ENCODE data around the gene TBCD.
"Not testable (repeated sequence)": the region's sequence is repeated elsewhere in the genome, so short reads cannot be mapped to it uniquely, and the experiment has no call there.

TBCD gene

DNA sequence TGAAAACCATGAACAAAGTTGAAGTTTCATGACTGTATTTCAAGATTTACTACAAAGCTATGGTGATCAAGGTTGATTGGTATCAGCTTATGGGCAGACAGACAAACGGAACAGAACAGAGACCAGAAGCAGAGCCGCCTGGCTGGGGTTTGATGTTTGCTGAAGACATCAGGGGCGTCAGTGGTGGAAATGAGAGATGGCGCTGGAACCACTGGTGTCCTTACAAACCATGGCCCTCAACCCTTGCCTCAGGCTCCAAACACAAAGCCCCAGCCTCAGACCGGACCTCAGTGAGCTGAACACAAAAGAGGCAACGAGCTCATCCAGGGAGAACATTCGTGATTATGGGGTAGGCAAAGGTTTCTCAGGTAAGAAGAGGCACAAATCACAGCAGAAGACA lies 214.6 kb downstream of the TBCD start:
- H3K4me3 ChIP-seq (ENCODE audit: low read depth, low read length): no peak overlapping the region
- DNase-seq (ENCODE audit: low read depth): no peak

DNA sequence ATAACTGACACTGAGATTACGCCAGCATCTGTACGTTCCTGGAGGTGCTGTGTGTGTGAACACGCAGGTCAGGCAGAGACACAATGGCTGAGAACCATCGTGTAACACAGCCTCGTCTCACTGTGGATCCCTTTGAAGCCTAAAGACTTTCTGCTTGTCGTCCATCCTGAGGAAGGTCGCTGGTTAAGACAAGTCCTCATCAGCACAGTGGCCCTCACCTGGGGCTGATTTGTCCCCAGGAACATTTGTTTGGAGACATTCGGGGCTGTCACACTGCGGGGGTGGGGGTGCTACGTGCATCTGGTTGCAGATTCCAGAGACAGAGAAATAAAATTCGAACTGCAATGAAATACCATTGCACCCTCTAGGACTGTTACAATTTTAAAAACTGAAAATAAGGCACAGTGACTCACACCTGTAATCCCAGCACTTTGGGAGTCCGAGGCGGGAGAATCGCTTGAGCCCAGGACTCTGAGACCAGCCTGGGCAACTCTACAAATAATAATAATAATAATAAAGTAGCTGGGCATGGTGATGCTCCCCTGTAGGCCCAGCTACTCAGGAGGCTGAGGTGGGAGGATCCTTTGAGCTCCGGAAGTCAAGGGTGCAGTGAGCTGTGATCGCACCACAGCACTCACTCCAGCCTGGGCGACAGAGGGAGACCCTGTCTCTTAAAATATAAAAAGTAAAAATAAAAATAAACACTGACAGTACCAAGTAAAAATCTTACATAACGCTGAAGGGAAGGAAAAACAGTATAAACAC lies 215.6 kb downstream of the TBCD start:
- no peak for DNase-seq (ENCODE audit: low read depth)
- no peak overlapping the region for H3K4me3 ChIP-seq (ENCODE audit: low read depth, low read length)

DNA sequence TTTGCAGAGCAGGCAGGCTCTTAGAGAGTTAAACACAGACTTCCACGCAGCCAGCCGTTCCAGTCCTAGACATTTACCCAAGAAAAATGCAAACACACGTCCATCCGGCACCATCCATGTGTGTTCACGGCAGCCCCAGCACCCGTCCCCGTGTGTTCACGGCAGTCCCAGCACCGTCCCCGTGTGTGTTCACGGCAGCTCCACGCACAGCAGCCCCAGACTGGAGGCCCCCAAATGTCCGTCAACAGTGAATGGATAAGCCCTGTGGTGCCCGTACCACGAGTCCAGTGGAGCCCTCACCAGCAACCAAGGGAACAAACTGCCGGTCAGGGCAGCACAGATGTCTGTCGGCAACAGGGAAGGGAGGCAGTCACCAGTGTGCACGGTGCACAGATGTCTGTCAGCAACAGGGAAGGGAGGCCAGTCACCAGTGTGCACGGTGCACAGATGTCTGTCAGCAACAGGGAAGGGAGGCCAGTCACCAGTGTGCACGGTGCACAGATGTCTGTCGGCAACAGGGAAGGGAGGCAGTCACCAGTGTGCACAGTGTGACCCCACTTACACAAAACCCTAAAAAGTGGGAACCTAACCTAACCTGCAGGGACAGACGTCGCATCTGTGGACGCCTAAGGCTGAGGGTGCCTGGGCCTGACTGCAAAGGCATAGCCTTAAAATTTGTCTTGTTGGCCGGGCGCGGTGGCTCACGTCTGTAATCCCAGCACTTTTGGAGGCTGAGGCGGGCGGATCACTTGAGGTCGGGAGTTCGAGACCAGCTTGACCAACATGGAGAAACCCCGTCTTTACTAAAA lies 216.4 kb downstream of the TBCD start:
- DNase-seq (ENCODE audit: low read depth); H3K4me3 ChIP-seq (ENCODE audit: low read depth, low read length): not testable (repeated sequence)

DNA sequence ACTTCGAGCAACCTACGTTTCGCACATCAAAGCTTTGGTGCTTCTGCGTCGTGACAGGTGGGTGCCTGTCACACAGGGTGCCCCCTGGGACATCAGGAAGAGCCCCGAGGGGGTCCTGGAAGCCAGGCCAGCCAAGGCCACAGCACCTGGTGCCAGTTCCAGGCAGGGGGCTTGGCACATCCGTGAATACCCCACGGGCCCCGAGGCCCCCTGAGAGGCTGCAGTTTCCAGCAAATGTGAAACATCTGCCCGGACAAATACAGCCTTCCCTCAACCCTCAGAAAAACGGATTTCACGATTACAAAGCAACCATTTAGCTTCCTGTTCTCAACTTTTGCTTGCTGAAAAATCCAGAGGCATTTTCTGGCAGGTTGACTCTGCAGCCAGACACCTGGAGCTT lies 218.2 kb downstream of the TBCD start:
- no peak for DNase-seq (ENCODE audit: low read depth)

DNA sequence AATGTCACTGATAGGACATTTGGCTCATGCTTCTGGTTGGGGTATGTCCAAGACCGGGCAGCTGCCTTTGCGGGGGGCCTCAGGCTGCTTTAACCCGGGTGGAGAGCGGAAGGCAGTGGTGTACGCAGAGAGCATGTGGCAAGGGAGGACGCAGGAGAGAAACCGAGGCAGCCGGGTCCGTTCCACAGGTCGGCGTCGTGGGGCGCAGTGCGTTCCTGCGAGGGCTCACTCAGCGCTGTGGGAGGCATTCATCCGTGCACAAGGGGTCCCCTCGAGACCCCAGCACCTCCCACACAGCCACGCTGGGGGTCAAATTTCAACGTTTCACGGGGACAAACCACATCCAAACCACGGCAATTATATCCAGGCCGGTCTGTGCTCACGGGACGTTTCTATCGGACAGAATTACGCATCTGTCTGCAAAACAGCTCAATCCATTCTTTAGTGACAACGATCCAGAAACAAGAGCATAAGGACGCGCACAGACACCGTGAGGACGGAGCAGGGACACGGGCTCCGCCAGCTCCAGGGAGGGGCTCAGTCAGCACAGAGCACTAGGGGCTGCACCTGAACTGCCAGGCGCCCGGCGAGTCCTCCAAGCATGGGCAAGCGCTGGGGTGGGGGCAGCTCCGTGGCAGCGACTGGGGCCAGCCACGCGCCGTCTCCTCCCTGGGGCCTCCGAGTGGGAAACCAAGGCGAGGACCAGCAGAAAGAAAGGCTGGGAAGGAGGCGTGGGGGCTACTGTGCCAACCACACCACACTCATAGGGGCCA lies 219.1 kb downstream of the TBCD start:
- H3K4me3 ChIP-seq (ENCODE audit: low read depth, low read length): no peak overlapping the region
- DNase-seq (ENCODE audit: low read depth): no peak

More for the DNA sequence above, 218.2 kb downstream of the TBCD start:
- no peak overlapping the region for H3K4me3 ChIP-seq (ENCODE audit: low read depth, low read length)

DNA sequence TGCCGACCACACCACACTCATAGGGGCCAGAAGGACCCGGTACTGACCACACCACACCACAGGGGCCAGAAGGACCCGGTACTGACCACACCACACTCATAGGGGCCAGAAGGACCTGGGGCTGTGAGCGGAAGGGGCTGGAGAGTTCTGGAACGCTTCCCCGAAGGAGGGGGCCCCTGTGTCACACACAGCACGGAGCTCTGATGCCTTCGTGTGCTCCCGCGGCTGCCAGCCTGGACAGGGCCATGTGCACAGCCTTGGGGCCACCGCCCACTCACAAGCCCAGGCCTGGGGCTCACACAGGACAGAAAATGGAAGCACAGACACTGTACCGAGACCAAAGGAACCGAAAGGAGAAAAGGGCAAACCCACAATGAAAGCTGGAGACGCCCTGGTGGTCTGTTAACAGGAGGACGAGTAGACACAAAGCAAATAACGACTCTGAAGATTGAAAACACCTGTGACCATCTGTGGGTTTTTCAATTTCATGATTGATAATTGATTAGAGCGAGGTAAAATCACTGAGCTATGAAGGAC lies 221.0 kb downstream of the TBCD start:
- no peak for DNase-seq (ENCODE audit: low read depth)
- no peak overlapping the region for H3K4me3 ChIP-seq (ENCODE audit: low read depth, low read length)

DNA sequence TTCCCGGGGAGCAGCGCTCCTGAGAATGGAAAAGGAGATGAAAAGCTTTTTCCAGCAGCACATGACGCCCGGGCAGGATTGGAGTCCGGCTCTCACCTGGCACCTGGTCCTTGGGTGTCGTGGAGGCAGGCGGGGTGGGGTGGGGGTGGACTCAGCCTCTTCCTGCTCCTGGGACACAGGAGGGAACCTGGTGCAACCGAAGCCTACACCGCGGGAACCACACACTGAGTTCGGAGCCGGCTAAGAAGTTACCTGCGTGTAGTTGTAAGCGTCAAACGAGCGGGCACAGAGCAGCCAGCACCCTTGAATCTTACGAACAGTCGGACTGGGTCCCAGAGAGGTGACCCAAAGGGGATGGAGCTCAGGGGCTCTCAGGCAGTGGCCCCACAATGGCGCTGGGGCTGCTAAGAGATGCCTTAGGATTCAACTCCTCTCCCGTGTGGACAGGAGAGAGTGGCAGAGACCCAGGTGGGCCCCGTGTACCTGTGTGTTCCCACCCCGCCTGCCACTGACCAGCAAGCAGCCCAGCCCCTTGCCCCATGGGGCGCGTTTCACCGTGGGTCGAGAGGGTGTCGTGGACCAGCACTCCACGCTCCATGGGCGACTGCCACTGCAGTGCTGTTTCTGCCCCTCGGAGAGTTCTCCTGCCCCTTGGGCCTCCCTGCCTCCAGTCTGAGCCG lies 221.7 kb downstream of the TBCD start:
- no peak overlapping the region for H3K4me3 ChIP-seq (ENCODE audit: low read depth, low read length)
- DNase-seq (ENCODE audit: low read depth): no peak

DNA sequence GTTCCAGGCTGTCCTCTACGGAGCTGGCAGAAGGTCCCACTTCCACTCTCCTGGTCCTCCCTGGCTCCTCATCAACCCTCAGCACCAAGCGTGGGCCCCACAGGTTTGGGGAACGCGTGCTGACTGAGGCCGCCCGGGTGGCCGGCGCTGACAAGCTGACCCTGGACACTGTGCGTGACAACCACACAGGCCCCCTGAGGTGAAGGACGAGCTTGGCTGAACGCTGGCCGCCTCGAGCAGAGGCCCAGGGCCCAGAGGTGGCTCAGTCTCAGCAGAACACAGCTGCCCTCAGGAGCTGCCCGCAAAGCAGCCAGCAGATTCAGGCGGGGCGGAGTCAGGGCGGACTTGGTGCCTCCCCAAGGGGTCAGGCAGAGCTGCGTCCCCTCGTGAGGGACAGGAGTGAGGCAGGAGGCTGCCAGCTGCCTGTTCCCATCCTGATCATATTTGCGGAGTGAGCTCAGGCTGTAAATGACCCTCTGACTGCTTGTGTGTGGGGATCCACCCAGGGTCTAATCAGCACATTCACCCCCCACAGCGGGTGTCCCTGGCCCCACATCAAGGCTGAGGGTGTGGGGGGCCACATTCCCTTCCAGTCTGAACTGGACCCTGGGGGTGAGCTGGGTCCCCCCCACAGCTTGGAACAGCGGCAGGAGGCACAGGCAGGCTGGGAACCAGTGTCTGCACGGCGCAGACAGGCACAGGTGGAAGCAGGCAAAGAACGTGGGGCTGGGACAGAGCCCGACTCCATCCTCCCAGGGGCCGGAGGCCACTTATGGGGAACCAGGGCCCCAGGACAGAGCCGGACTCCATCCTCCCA lies 222.5 kb downstream of the TBCD start:
- DNase-seq (ENCODE audit: low read depth): no peak
- no peak overlapping the region for H3K4me3 ChIP-seq (ENCODE audit: low read depth, low read length)

DNA sequence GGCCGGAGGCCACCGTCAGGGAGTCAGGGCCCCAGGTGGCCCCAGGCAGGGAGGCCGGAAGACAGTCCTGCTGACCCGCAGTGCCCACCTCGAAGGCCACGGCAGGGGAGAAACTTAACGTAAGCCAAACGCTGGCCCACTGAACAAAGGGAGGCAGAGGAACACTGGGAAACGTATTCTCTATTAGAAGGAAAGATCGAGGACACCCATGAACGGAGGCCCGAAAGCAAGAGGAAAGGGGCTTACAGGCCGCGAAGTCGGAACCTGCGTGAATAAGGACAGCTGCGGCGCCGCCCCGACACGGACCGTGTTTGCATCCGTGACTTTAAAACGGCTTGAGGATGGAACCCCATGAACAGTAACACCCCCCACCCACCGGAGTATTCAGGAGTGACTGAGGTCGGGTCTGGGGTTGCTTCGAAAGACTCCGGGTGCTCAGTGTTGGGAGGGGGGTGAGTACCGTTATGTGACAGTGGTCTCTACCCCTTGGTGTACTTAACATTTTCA lies 225.2 kb downstream of the TBCD start:
- DNase-seq (ENCODE audit: low read depth): no peak
- no peak overlapping the region for H3K4me3 ChIP-seq (ENCODE audit: low read depth, low read length)

DNA sequence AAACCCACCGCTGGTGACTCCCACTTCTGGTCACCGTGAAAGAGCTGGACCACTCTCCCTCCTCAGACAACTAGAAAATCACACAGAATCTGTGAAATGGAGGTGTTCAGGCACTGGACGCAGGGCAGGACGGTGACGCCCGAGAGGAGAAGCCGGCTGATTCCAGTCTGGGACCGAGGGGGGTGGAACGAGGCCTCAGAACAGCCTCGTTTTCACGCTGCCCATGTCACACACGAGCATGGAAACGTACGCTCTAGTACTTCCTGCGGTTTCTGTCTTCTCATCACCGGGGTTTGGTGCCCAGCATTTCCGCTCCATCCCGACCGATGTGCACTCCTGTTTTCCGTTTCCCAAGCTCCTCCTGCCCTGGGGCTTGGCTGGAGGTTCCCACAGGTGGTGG lies 225.7 kb downstream of the TBCD start:
- no peak overlapping the region for H3K4me3 ChIP-seq (ENCODE audit: low read depth, low read length)
- DNase-seq (ENCODE audit: low read depth): no peak

DNA sequence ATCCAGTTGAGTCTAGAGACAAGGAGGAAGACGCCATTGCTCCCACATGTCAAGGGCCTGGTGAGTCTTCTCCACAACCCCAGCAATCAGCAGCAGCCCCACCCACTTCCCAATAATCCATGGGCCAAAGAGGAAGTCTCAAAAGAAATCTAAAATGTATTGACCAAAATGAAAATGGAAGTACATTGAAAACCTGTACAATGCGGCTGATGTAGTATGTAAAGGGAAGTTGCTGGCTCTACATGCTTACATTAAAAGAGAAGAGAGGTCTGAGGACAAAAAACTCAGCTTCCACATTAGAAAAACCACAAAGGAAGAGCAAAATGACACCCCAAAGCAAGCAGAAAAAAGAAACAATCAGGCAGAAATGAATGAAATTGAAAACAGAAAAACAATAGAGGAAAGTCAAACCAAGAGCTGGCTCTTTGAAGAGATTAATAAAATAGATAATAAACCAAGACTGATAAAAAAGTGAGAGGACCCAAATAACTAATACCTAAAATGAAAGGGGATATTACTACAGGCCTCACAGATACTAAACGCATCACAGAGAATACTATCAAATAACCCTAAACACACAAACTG lies 227.0 kb downstream of the TBCD start:
- H3K4me3 ChIP-seq (ENCODE audit: low read depth, low read length): no peak overlapping the region
- no peak for DNase-seq (ENCODE audit: low read depth)

DNA sequence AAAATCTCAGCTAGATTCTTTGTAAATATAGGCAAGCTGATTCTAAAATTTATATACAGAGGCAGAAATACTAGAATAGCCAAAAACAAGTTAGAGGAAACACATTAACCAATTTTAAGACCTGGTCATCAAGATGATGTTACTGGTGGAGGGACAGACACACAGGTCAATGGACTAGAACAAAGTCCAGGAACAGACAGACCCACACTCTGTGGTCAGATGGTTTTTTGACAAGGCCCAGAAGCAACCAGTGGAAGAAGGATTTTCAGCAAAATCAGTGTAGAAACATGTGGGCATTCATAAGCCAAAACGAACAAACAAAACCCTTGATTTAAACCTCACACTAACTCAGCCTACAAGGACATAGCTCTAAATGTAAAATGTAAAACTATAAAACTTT lies 227.9 kb downstream of the TBCD start:
- DNase-seq (ENCODE audit: low read depth): no peak

DNA sequence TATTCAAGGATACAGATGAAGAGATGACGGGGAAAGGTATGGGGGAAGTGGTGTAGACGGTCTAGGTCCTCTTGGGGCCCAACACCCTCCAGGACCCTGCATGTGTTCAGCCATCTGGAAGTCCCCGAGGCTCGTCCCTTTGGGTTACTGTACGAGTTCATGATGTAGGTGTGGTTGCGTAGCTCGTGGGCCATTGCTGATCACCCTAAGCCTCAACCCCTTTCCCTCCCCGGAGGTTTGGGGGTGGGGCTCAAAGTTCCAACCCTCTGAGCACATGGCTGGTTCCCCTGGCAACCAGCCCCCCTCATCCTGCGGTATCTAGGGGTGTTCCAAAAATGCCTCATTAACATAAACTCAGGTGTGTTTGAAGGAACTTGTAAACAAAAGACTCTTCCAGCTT lies 228.8 kb downstream of the TBCD start:
- no peak for DNase-seq (ENCODE audit: low read depth)
- no peak overlapping the region for H3K4me3 ChIP-seq (ENCODE audit: low read depth, low read length)

More for the DNA sequence above, 227.9 kb downstream of the TBCD start:
- no peak overlapping the region for H3K4me3 ChIP-seq (ENCODE audit: low read depth, low read length)

DNA sequence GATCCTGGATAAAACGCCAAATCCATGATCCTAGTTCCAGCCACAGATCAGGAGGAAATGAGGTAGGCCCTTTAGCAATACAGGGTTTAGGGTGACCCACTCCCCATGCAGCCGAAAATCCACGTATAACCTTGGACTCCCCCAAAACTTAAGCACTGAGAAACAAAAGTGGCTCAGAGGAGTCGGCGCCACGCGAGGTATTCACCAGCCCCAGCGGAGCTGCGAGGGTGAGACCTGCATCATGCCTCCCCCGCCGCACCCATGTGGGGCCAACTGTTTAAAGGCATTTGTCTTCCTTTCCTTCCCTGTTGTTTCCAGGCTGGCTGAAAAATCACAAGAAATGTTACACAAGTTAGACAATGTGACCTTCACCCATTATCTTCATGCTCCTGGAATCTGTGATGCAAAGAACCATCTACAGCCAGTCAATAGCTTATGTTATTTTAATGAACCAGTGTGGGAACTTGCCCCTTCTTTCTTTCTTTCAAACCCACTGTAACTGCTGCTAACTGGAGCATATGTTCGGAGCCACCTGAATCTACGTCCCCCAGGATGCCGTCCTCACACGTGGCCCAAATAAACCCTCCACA lies 229.4 kb downstream of the TBCD start:
- H3K4me3 ChIP-seq (ENCODE audit: low read depth, low read length): no peak overlapping the region
- DNase-seq (ENCODE audit: low read depth): no peak

DNA sequence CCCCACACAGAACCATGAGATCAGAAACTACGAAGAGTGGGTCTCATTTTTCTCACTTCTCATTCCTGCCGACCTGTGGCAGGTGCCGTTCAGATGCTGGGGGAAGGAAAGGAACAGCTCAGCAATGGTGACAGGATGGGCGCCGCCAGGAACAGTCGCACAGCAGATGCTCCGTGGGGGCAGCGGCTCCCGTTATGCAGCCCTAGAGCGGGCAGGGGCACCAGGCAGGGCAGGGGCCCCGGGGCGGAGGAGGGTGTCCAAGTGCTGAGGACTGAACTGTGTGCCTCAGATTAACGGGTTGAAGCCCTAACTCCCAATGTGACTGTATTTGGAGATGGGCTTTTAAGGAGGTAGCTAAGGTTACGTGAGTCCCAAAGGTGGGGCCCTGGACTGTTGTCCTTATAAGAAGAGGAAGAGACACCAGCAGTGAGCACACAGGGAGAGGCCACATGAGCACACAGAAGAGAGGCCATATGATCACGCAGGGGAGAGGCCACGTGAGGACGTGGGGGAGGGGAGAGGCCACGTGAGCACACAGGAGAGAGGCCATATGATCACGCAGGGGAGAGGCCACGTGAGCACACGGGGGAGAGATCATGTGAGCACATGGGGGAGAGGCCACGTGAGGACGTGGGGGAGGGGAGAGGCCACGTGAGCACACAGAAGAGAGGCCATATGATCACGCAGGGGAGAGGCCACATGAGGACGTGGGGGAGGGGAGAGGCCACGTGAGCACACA lies 231.8 kb downstream of the TBCD start:
- no peak for DNase-seq (ENCODE audit: low read depth)

DNA sequence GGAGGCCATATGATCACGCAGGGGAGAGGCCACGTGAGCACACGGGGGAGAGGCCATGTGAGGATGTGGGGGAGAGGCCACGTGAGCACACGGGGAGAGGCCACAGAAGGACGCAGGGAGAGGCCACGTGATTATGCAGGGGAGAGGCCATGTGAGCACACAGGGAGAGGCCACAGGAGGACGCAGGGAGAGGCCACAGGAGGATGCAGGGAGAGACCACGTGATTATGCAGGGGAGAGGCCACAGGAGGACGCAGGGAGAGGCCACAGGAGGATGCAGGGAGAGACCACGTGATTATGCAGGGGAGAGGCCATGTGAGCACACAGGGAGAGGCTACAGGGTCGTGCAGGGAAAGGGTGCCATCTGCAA lies 232.4 kb downstream of the TBCD start:
- not testable (repeated sequence) for H3K4me3 ChIP-seq (ENCODE audit: low read depth, low read length); DNase-seq (ENCODE audit: low read depth)

More for the DNA sequence above, 231.8 kb downstream of the TBCD start:
- H3K4me3 ChIP-seq (ENCODE audit: low read depth, low read length): no peak overlapping the region
